H9 (cell line): ENCODE results near the gene COMMD9. TPM values are rescaled to one million over a fixed set of nuclear protein-coding genes. Genes with fewer than 3 reads are reported as not detected.

Experiments
- DNase-seq: peaks from one replicate; pipeline ENCODE4 v3.0.0-alpha.2; 2017
- H2AFZ ChIP-seq: one replicate; pipeline ENCODE4 v1.6.1; 2013; ENCODE audit warnings: mild to moderate bottlenecking, low read length, control low read depth, moderate library complexity
- H2AK5ac ChIP-seq: 2 replicates; pipeline ENCODE4 v1.6.1; 2013; ENCODE audit warnings: low read length, control low read depth, mixed read lengths; ENCODE audit not compliant: insufficient read length
- H2BK120ac ChIP-seq: one replicate; pipeline ENCODE4 v1.6.1; 2013; ENCODE audit warnings: low read depth, mild to moderate bottlenecking, low read length, control low read depth, inconsistent platforms; ENCODE audit not compliant: poor library complexity, severe bottlenecking
- H2BK12ac ChIP-seq: 2 replicates; pipeline ENCODE4 v1.6.1; 2013; ENCODE audit warnings: low read length, control low read depth, mixed read lengths, low read depth; ENCODE audit not compliant: insufficient read length
- H2BK15ac ChIP-seq: 2 replicates; pipeline ENCODE4 v1.6.1; 2013; ENCODE audit warnings: low read depth, low read length, control low read depth
- H2BK20ac ChIP-seq: one replicate; pipeline ENCODE4 v1.6.1; 2013; ENCODE audit warnings: low read depth, mild to moderate bottlenecking, low read length, control low read depth, inconsistent platforms; ENCODE audit not compliant: poor library complexity, severe bottlenecking
- H2BK5ac ChIP-seq: 2 replicates; pipeline ENCODE4 v1.6.1; 2013; ENCODE audit warnings: low read length, control low read depth, mixed read lengths; ENCODE audit not compliant: insufficient read length
- H3K14ac ChIP-seq: 2 replicates; pipeline ENCODE4 v1.6.1; 2013; ENCODE audit warnings: low read length, control low read depth; ENCODE audit not compliant: insufficient read depth
- H3K18ac ChIP-seq: 2 replicates; pipeline ENCODE4 v1.6.1; 2013; ENCODE audit warnings: low read depth, mild to moderate bottlenecking, mixed read lengths, low read length, control low read depth; ENCODE audit not compliant: insufficient read length
- H3K23ac ChIP-seq: 2 replicates; pipeline ENCODE4 v1.6.1; 2013; ENCODE audit warnings: low read length, control low read depth, mixed read lengths, low read depth; ENCODE audit not compliant: insufficient read length
- H3K23me2 ChIP-seq: 2 replicates; pipeline ENCODE4 v1.6.1; 2013; ENCODE audit warnings: low read depth, mild to moderate bottlenecking, mixed read lengths, low read length, control low read depth; ENCODE audit not compliant: insufficient read length, poor library complexity, severe bottlenecking
- H3K27ac ChIP-seq: 2 replicates; pipeline ENCODE4 v1.5.1; 2013; ENCODE audit warnings: low read length, control low read depth, mixed read lengths, low read depth; ENCODE audit not compliant: insufficient read length
- H3K27me3 ChIP-seq: 2 replicates; pipeline ENCODE4 v1.6.1; 2013; ENCODE audit warnings: low read length, control low read depth, inconsistent platforms; ENCODE audit not compliant: insufficient read depth
- H3K4ac ChIP-seq: 2 replicates; pipeline ENCODE4 v1.6.1; 2013; ENCODE audit warnings: low read depth, mild to moderate bottlenecking, control low read depth, inconsistent platforms, low read length, moderate library complexity
- H3K4me1 ChIP-seq: 2 replicates; pipeline ENCODE4 v1.6.1; 2013; ENCODE audit warnings: low read length, control low read depth, inconsistent platforms; ENCODE audit not compliant: insufficient read depth
- H3K4me2 ChIP-seq: 2 replicates; pipeline ENCODE4 v1.6.1; 2013; ENCODE audit warnings: low read length, control low read depth, mixed read lengths; ENCODE audit not compliant: insufficient read length, insufficient read depth
- H3K56ac ChIP-seq: 2 replicates; pipeline ENCODE4 v1.6.1; 2013; ENCODE audit warnings: low read depth, mild to moderate bottlenecking, mixed read lengths, low read length, control low read depth; ENCODE audit not compliant: insufficient read length
- H3K79me1 ChIP-seq: 2 replicates; pipeline ENCODE4 v1.6.1; 2013; ENCODE audit warnings: low read depth, mild to moderate bottlenecking, moderate library complexity, low read length, control low read depth, inconsistent platforms; ENCODE audit not compliant: insufficient read depth, poor library complexity, severe bottlenecking
- H3K79me2 ChIP-seq: 2 replicates; pipeline ENCODE4 v1.6.1; 2013; ENCODE audit warnings: low read length, control low read depth, inconsistent platforms; ENCODE audit not compliant: insufficient read depth
- H3K9ac ChIP-seq: 2 replicates; pipeline ENCODE4 v1.6.1; 2013; ENCODE audit warnings: low read length, control low read depth, mixed read lengths; ENCODE audit not compliant: insufficient read length; ENCODE audit errors: extremely low read depth
- H3K9me3 ChIP-seq: one replicate; pipeline ENCODE4 v1.6.1; 2013; ENCODE audit warnings: low read depth, low read length, inconsistent platforms; ENCODE audit not compliant: control insufficient read depth
- H3T11ph ChIP-seq: one replicate; pipeline ENCODE4 v1.6.1; 2013; ENCODE audit warnings: mild to moderate bottlenecking, low read length, control low read depth, inconsistent platforms
- H4K20me1 ChIP-seq: one replicate; pipeline ENCODE4 v1.6.1; 2013; ENCODE audit not compliant: control insufficient read depth, insufficient read length, insufficient read depth
- H4K5ac ChIP-seq: 2 replicates; pipeline ENCODE4 v1.6.1; 2013; ENCODE audit warnings: low read depth, mild to moderate bottlenecking, mixed read lengths, low read length, control low read depth; ENCODE audit not compliant: insufficient read length
- H4K8ac ChIP-seq: replicated peaks from 2 replicates; pipeline ENCODE4 v1.6.1; 2013; ENCODE audit warnings: low read length, control low read depth, mixed read lengths, low read depth; ENCODE audit not compliant: insufficient read length
- H4K91ac ChIP-seq: 2 replicates; pipeline ENCODE4 v1.6.1; 2013; ENCODE audit warnings: low read depth, mild to moderate bottlenecking, moderate library complexity, mixed read lengths, low read length, control low read depth; ENCODE audit not compliant: insufficient read length
- H3K27ac Mint-ChIP-seq, 3 experiments: 2 replicates in 2 of 3; 3 replicates in 1 of 3; pipeline ENCODE4 v1.8.0; 2020 to 2021; ENCODE audit warnings: mixed read lengths in 3 of 3, mild to moderate bottlenecking in 1 of 3, moderate library complexity in 1 of 3
- H3K27me3 Mint-ChIP-seq: 2 replicates; pipeline ENCODE4 v1.8.0; 2021; ENCODE audit warnings: low read depth, mild to moderate bottlenecking, moderate library complexity, mixed read lengths
- H3K36me3 Mint-ChIP-seq, 3 experiments: 2 replicates in 2 of 3; 3 replicates in 1 of 3; pipeline ENCODE4 v1.8.0; 2020 to 2021; ENCODE audit warnings: low read depth in 3 of 3, mixed read lengths in 3 of 3; ENCODE audit not compliant: insufficient read depth in 1 of 3
- H3K4me1 Mint-ChIP-seq, 2 experiments: 2 replicates each; pipeline ENCODE4 v1.8.0; 2020; ENCODE audit warnings: mixed read lengths in 2 of 2
- H3K4me3 Mint-ChIP-seq, 2 experiments: 2 replicates in 1 of 2; 3 replicates in 1 of 2; pipeline ENCODE4 v1.8.0; 2020 to 2021; ENCODE audit warnings: mild to moderate bottlenecking in 2 of 2, mixed read lengths in 2 of 2, moderate library complexity in 1 of 2
- H3K9me3 Mint-ChIP-seq, 2 experiments: 2 replicates in 1 of 2; 3 replicates in 1 of 2; pipeline ENCODE4 v1.8.0; 2020; ENCODE audit warnings: mild to moderate bottlenecking in 2 of 2, mixed read lengths in 2 of 2, moderate library complexity in 1 of 2
- CTCF ChIP-seq: fragments of 200-600 bp; sonication (generic); conservative IDR thresholded peaks from 3 replicates; pipeline ENCODE4 v1.8.0; 2021; ENCODE audit warnings: antibody characterized with exemption, mild to moderate bottlenecking
- WGBS: extraction: QIAGEN DNeasy Blood & Tissue Kit; methylation state at CpG from one replicate; pipeline ENCODE4 v1.1.7; 2013; ENCODE audit warnings: missing lambda C conversion rate, low lambda C conversion rate, mixed read lengths; ENCODE audit not compliant: insufficient read length; ENCODE audit errors: extremely low coverage; 5-methylcytosine and 5-hydroxymethylcytosine counted together
- total RNA-seq: library from RNA; stranded (reverse); gene quantifications from 2 replicates; pipeline ENCODE4 v1.2.1, GENCODE V29; 2021

COMMD9 gene
- total RNA-seq, 1 experiment from 2014 or later: 47.0 TPM

- Histone ChIP-seq H2BK20ac (no peak overlapping the region), H2BK12ac (no peak overlapping the region), H3K56ac (no peak overlapping the region), H4K91ac (no peak overlapping the region), H3K23me2 (no peaks in the 10 kb centered on the region), H2AK5ac (no peak overlapping the region), H3K4me2 (no peak overlapping the region), H3K79me2 (no peaks in the 10 kb centered on the region), H2AFZ (no peak overlapping the region), H3K4ac (no peak overlapping the region), H3K27me3 (no peaks in the 10 kb centered on the region), H3K4me1 (no peaks in the 10 kb centered on the region), H2BK5ac (no peak overlapping the region), H2BK15ac (no peak overlapping the region), H4K8ac (no peak overlapping the region), H3K14ac (no peak overlapping the region), H3K9me3 (no peaks in the 10 kb centered on the region), H4K20me1 (no peaks in the 10 kb centered on the region), H3K18ac (no peak overlapping the region), H3K27ac (no peak overlapping the region), H4K5ac (no peak overlapping the region), H3T11ph (no peak overlapping the region), H3K79me1 (no peaks in the 10 kb centered on the region), H3K23ac (no peak overlapping the region), H3K9ac (no peak overlapping the region), H2BK120ac (no peak overlapping the region)
- no CpG with 5 or more reads among the region's 9 CpGs for WGBS
- no peaks in the 10 kb centered on the region for H3K9me3 Mint-ChIP-seq
- no peak for TF ChIP-seq CTCF
- no peak overlapping the region for H3K4me3 Mint-ChIP-seq
- H3K36me3 Mint-ChIP-seq: peaks cover 7 to 11% (median 9%) of the 10 kb centered on the region in 3 experiments
- DNase-seq: no peak
- H3K27ac Mint-ChIP-seq: no peak overlapping the region
- H3K4me1 Mint-ChIP-seq: peaks cover 5 to 6% of the 10 kb centered on the region in 2 experiments; a peak in 3 of 4 replicates
- H3K27me3 Mint-ChIP-seq: peaks cover 5% of the 10 kb centered on the region
Observed at GRCh38 chr11:36270701-36271100, 18.5 kb downstream of the COMMD9 start.
